ENCODE results near the gene PIMREG.

DNA sequence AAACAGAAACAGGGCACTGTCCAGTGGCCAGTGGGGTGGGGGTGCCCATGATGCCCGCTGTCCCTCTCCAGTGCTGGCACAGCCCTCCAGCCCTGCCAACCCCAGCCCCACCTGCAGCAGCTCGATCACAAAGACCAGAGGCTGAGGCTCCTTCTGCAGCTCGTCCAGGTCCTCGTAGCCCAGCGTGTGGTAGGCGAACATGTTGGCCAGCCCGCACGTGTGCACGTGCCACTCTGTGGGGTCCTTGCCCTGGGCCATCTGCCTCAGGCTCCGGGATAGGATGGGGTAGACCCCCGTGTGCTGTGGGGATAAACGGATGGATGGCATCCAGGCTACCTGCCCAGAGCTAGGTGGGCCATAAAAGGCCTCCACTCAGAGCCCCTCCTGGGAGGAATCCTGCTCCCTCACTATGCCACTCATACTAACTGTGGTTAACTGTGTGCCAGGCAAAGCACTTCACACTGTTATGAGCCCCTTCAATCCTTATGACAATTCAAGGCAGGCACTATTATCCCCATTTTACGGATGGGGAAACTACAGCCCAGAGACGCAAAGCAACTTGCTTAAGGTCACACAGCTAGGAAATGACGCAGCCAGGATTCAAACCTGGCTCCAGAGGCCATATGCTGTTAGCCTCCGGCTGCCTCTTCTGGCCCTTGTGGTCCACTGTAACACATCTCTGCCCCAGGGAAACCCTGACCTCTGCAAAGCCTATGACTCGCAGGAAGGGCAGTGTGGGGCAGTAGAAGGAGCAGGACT lies 15.9 kb upstream of the PIMREG start:
- TF ChIP-seq, protein P1, sequence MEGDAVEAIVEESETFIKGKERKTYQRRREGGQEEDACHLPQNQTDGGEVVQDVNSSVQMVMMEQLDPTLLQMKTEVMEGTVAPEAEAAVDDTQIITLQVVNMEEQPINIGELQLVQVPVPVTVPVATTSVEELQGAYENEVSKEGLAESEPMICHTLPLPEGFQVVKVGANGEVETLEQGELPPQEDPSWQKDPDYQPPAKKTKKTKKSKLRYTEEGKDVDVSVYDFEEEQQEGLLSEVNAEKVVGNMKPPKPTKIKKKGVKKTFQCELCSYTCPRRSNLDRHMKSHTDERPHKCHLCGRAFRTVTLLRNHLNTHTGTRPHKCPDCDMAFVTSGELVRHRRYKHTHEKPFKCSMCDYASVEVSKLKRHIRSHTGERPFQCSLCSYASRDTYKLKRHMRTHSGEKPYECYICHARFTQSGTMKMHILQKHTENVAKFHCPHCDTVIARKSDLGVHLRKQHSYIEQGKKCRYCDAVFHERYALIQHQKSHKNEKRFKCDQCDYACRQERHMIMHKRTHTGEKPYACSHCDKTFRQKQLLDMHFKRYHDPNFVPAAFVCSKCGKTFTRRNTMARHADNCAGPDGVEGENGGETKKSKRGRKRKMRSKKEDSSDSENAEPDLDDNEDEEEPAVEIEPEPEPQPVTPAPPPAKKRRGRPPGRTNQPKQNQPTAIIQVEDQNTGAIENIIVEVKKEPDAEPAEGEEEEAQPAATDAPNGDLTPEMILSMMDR (conservative IDR thresholded peaks at IDR 0.05 in 1 of 2, IDR thresholded peaks at IDR 0.05 in 1 of 2; ENCODE audit: extremely low read depth in 1 of 2, insufficient read depth in 1 of 2, low read depth in 1 of 2, low read length in 2 of 2): no peak
- no peak for TF ChIP-seq EZH2 (IDR thresholded peaks at IDR 0.05; ENCODE audit: borderline replicate concordance, low read length)

Data from mammary epithelial cell (primary cell).